Activated CD8-positive, alpha-beta memory T cell treated with anti-CD3 and anti-CD28 coated beads for 1 hour (primary cell): ENCODE data around the gene HOXA3.

Source experiments
- DNase-seq, 2 donors: peaks; one replicate each; pipeline ENCODE4 v3.0.0-alpha.2; 2020; ENCODE audit warnings: low read depth in 1 of 2; ENCODE audit errors: extremely low read depth in 1 of 2

The HOXA3 gene

DNA sequence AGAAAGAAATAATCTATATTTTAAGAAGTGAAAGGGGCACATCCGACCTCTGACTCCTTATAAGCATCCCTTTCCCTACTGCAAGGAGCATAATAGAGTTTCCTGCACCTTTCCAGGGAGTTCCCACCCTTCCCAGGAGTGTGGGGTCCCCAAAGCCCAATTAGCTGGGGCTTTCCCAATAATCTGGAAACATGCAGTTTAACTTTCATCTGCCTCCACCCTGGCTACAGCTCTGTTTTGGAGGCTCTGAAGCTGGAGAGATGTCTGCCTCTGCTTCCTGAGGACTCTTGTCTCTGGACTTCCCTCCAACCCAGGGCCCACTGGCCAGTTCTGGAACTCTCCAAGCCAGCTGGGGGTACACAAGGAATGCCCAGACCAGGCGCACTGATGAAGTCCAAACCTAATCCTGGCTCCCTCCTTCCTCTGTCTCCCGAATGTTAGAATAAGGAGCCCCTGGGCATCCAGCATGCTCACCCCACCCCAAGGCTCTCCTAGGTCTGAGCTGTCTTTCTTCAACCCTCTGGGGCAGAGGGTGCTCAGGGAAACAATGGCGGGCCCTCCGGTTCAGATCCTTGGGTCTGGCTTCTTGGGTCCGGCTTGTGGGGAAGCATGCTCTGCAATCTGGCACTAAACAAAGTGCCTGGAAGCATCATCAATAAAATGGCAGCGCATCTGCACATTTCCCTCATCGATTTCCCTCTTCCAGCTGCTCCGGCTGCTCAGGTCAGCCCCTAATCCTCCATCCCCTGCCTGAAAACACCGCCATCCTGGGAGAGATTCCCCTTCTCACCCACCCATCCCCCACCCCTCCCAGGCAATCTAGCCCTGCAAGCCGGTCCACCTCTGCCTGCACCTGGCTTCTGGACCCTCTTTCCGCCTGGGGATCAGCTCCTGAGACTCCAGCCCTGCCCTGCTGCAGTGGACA, 35.2 kb downstream of the HOXA3 start:
- DNase-seq = no peak

DNA sequence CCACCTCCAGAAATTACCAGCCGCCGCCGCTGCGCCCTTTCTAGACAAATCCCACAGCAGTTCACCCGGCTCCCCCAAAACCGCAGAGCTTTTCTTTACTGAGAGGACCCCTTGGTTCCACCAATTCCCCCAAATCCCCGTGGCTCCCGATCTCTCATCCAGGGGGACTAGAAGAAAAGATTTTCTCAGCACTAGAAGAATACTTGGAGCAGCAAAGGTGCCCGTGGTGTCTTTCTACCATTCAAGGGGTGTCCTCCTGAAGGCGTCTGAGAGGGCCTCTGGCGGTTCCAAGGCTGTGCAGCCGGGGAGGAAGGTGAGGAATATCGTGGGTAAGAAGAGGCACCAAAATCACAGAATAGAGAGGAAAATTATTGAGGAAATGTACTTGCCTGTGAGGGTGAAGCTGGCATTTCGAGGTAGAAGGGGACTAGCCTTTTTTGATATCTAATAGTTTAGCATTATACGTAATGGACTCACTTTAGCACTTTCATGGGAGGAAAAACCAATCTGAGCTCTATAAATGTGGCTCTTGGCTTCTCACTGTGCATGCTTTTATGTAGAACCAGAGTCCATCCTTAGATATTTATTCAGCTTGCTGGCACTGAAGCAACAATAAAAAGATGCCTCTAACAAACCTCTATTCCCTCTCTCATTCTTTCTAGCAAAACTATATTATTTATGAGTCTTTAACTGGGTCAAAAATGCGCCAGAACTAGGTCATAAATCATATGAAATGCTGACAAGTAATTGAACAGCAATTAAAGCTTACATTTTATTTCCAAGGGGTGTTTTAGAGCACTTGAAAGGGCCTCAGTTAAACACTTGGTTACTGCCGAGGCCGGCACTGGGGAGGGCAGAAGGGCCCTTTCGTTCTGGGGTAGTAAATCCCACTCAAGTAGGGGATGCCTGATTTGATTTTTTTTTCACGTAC, 36.1 kb downstream of the HOXA3 start:
- DNase-seq = no peak

- no peak for DNase-seq
These were observed 37.0 kb downstream of the HOXA3 start for GRCh38 chr7:27115221-27116026.

- no peak for DNase-seq
These were observed 37.5 kb downstream of the HOXA3 start for GRCh38 chr7:27114881-27115220.

- DNase-seq = no peak
These were observed 38.2 kb downstream of the HOXA3 start for GRCh38 chr7:27113991-27114769.

- DNase-seq = no peak
These were observed 39.1 kb downstream of the HOXA3 start for GRCh38 chr7:27112955-27113949.

- DNase-seq = no peak
These were observed 40.0 kb downstream of the HOXA3 start for GRCh38 chr7:27112361-27112760.

- no peak for DNase-seq
These were observed 40.6 kb downstream of the HOXA3 start for GRCh38 chr7:27111751-27112277.

- no peak for DNase-seq
These were observed 41.2 kb downstream of the HOXA3 start for GRCh38 chr7:27111042-27111750.

GRCh38 chr7:27110186-27111031, 42.0 kb downstream of the HOXA3 start:
- no peak for DNase-seq

- no peak for DNase-seq
These were observed 42.8 kb downstream of the HOXA3 start for GRCh38 chr7:27109466-27110185.

GRCh38 chr7:27108390-27109127, 43.8 kb downstream of the HOXA3 start:
- DNase-seq = no peak

- no peak for DNase-seq
These were observed 44.7 kb downstream of the HOXA3 start for GRCh38 chr7:27107391-27108381.

DNA sequence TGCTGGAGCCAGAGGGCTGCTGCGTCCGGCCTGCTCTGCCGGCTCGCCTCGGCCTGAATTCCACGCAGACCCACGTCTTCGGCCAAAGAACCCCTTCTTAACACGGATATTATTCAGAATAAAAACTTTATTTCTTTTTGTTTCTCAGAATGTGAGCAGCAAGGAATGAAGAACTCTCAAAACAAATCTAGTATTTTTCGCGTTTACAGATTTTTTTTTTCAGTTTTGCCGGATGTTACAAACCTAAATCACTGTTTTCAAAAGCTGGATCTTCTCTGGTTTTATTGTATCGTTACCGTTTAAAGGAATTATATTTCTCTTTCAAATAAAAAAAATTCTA, 45.5 kb downstream of the HOXA3 start:
- DNase-seq = no peak
